Jurkat, Clone E6-1 (cell line): Measurements from ENCODE around the gene NEU2.

Source experiments
- DNase-seq: peaks from one replicate; pipeline ENCODE4 v3.0.0-alpha.2; 2011; ENCODE audit warnings: low read depth, low spot score
- H3K4me3 ChIP-seq: 2 replicates; pipeline ENCODE4 v1.5.1; 2011; ENCODE audit warnings: mild to moderate bottlenecking, low read length, control low read depth, moderate library complexity

Gene NEU2

GRCh38 chr2:233031556-233032500, 644 bp upstream of the NEU2 start:
- H3K4me3 ChIP-seq = no peak overlapping the region
- no peak for DNase-seq

GRCh38 chr2:233033672-233034071, 1.2 kb downstream of the NEU2 start:
- H3K4me3 ChIP-seq = no peak overlapping the region
- DNase-seq = no peak

GRCh38 chr2:233034091-233034882, 1.8 kb downstream of the NEU2 start:
- no peak overlapping the region for H3K4me3 ChIP-seq
- DNase-seq = no peak

- H3K4me3 ChIP-seq = no peak overlapping the region
- no peak for DNase-seq
These were observed 3.1 kb downstream of the NEU2 start for GRCh38 chr2:233035426-233036161.

- no peak for DNase-seq
- H3K4me3 ChIP-seq = no peak overlapping the region
These were observed 3.8 kb downstream of the NEU2 start for GRCh38 chr2:233036162-233036838.

GRCh38 chr2:233037078-233037477, 4.6 kb downstream of the NEU2 start:
- H3K4me3 ChIP-seq = no peak overlapping the region
- DNase-seq = no peak

GRCh38 chr2:233039212-233039845, 6.9 kb downstream of the NEU2 start:
- DNase-seq = no peak
- H3K4me3 ChIP-seq = no peak overlapping the region

- DNase-seq = no peak
- no peak overlapping the region for H3K4me3 ChIP-seq
These were observed 7.5 kb downstream of the NEU2 start for GRCh38 chr2:233039846-233040530.

- no peak overlapping the region for H3K4me3 ChIP-seq
- no peak for DNase-seq
These were observed 8.1 kb downstream of the NEU2 start for GRCh38 chr2:233040571-233040970.

- no peak overlapping the region for H3K4me3 ChIP-seq
- no peak for DNase-seq
These were observed 9.4 kb downstream of the NEU2 start for GRCh38 chr2:233041722-233042323.

GRCh38 chr2:233042549-233042948, 10.1 kb downstream of the NEU2 start:
- H3K4me3 ChIP-seq = no peak overlapping the region
- DNase-seq = no peak

- no peak overlapping the region for H3K4me3 ChIP-seq
- no peak for DNase-seq
These were observed 12.6 kb downstream of the NEU2 start for GRCh38 chr2:233044974-233045605.

- DNase-seq = no peak
- no peak overlapping the region for H3K4me3 ChIP-seq
These were observed 14.7 kb downstream of the NEU2 start for GRCh38 chr2:233047206-233047605.

- no peak overlapping the region for H3K4me3 ChIP-seq
- DNase-seq = no peak
These were observed 15.2 kb downstream of the NEU2 start for GRCh38 chr2:233047667-233048066.

- no peak overlapping the region for H3K4me3 ChIP-seq
- no peak for DNase-seq
These were observed 16.2 kb downstream of the NEU2 start for GRCh38 chr2:233048569-233049193.

GRCh38 chr2:233049194-233049761, 16.8 kb downstream of the NEU2 start:
- H3K4me3 ChIP-seq = no peak overlapping the region
- DNase-seq = no peak
